Liver (tissue), 9 donors: Measurements from ENCODE around the gene UPK2. TPM values are rescaled to one million over a fixed set of nuclear protein-coding genes. Genes with fewer than 3 reads are reported as not detected.

Experiments
- DNase-seq: peaks from one replicate; pipeline ENCODE4 v3.0.0-alpha.2; 2017; ENCODE audit warnings: low spot score
- H3K27ac ChIP-seq, 2 donors: one replicate each; pipeline ENCODE4 v1.7.0; 2013; ENCODE audit warnings: inconsistent platforms in 2 of 2, low read length in 2 of 2, control low read depth in 1 of 2, low read depth in 1 of 2, mild to moderate bottlenecking in 1 of 2
- H3K27me3 ChIP-seq, 4 donors: one replicate each; pipeline versions ENCODE4 v1.6.1 to v1.7.0; 2013; ENCODE audit warnings: low read length in 3 of 4, inconsistent platforms in 1 of 4, mild to moderate bottlenecking in 1 of 4, moderate library complexity in 1 of 4; ENCODE audit not compliant: control insufficient read depth in 4 of 4, insufficient read depth in 4 of 4
- H3K36me3 ChIP-seq, 4 donors: one replicate each; pipeline versions ENCODE4 v1.6.1 to v1.7.0; 2013; ENCODE audit warnings: low read length in 3 of 4, mild to moderate bottlenecking in 3 of 4, low read depth in 1 of 4, moderate library complexity in 1 of 4; ENCODE audit not compliant: control insufficient read depth in 4 of 4, insufficient read depth in 3 of 4
- H3K4me1 ChIP-seq, 4 donors: one replicate each; pipeline versions ENCODE4 v1.6.1 to v1.7.0; 2013; ENCODE audit warnings: low read length in 3 of 4, mild to moderate bottlenecking in 3 of 4, moderate library complexity in 1 of 4; ENCODE audit not compliant: control insufficient read depth in 4 of 4, insufficient read depth in 4 of 4
- H3K4me3 ChIP-seq, 3 donors: one replicate each; pipeline versions ENCODE4 v1.6.1 to v1.7.0; 2013; ENCODE audit warnings: low read length in 3 of 3, control low read depth in 1 of 3, low read depth in 1 of 3, mild to moderate bottlenecking in 1 of 3
- H3K9ac ChIP-seq, 2 donors: one replicate each; pipeline ENCODE4 v1.7.0; 2013; ENCODE audit warnings: low read length in 2 of 2, mild to moderate bottlenecking in 2 of 2, moderate library complexity in 2 of 2, control low read depth in 1 of 2, low read depth in 1 of 2
- H3K9me3 ChIP-seq, 4 donors: one replicate each; pipeline versions ENCODE4 v1.6.1 to v1.7.0; 2013; ENCODE audit warnings: low read length in 3 of 4; ENCODE audit not compliant: control insufficient read depth in 4 of 4
- CTCF ChIP-seq: fragments of 150-350 bp; IDR thresholded peaks from 2 replicates; pipeline ENCODE4 v1.5.1; 2017; ENCODE audit warnings: improper control_type of control experiment, low read depth, low read length; ENCODE audit not compliant: missing input control
- FOXA1 ChIP-seq: IDR thresholded peaks from 2 replicates; pipeline ENCODE4 v1.6.1; 2016; ENCODE audit warnings: antibody characterized with exemption
- HNF4A ChIP-seq, 2 donors: conservative IDR thresholded peaks; 2 replicates each; pipeline ENCODE4 v1.6.1; 2016; ENCODE audit warnings: antibody characterized with exemption in 2 of 2, mild to moderate bottlenecking in 2 of 2
- JUND ChIP-seq, 2 donors: IDR thresholded peaks; 2 replicates each; pipeline ENCODE4 v1.6.1; 2016; ENCODE audit warnings: antibody characterized with exemption in 2 of 2
- REST ChIP-seq: IDR thresholded peaks from 2 replicates; pipeline ENCODE4 v1.6.1; 2016; ENCODE audit warnings: antibody characterized with exemption, mild to moderate bottlenecking
- RXRA ChIP-seq, 2 donors: IDR thresholded peaks; 2 replicates each; pipeline ENCODE4 v1.6.1; 2017 to 2018; ENCODE audit warnings: antibody characterized with exemption in 2 of 2, mild to moderate bottlenecking in 1 of 2
- WGBS: extraction: QIAGEN DNeasy Blood & Tissue Kit; methylation state at CpG from one replicate; pipeline ENCODE4 v1.1.7; 2013; 5-methylcytosine and 5-hydroxymethylcytosine counted together
- polyA plus RNA-seq, 2 donors: library from polyadenylated mRNA; stranded (reverse) in 1 of 2; unstranded in 1 of 2; fragments of 200-250 nt in 1 of 2; fragments of >200 nt in 1 of 2; fragmentation: Nextera tagmentation in 1 of 2; extraction: Ambion mirVana in 1 of 2; gene quantifications; one replicate each; pipeline versions ENCODE4 v1.2.1 to v1.2.3, GENCODE V29; 2013 to 2015
- total RNA-seq, 2 donors: library from RNA; depleted of rRNA; stranded (reverse); fragments of >200 nt; gene quantifications; one replicate each; pipeline ENCODE4 v1.2.3, GENCODE V29; 2014
- donor health status: healthy.
- donor health status: healthy.
- donor health status: healthy.
- donor health status: healthy.
- donor health status: healthy.

The UPK2 gene
- total and polyA plus RNA-seq, 4 donors, result not detected

- Histone ChIP-seq H3K4me3 (no peak overlapping the region), H3K4me1 (peaks cover 36 to 94% (median 65%) of the 10 kb centered on the region in 4 donors), H3K36me3 (no peaks in the 10 kb centered on the region), H3K9me3 (no peaks in the 10 kb centered on the region), H3K27me3 (no peaks in the 10 kb centered on the region), H3K27ac (peak overlapping the region; percentile 75 to 76), H3K9ac (no peak overlapping the region)
- no peak for DNase-seq
- peak in 1 of 2 donors; percentile 13 for TF ChIP-seq RXRA (IDR thresholded peaks at IDR 0.05)
- no peak for TF ChIP-seq HNF4A (conservative IDR thresholded peaks at IDR 0.05)
- 52% methylated on average over 15 of the region's 15 CpGs for WGBS
Measured at GRCh38 chr11:118914178-118914918, 41.8 kb upstream of the UPK2 start.

- no peaks in the 10 kb centered on the region for H3K36me3 ChIP-seq
- peak overlapping the region; percentile 76 to 94 for H3K27ac ChIP-seq
- peaks cover 34 to 94% (median 71%) of the 10 kb centered on the region in 4 donors for H3K4me1 ChIP-seq
- no peak for DNase-seq
- H3K9me3 ChIP-seq, result no peaks in the 10 kb centered on the region
- TF ChIP-seq FOXA1, result no peak
- no peak for TF ChIP-seq CTCF
- peak in 1 of 2 donors; percentile 1 for TF ChIP-seq RXRA (IDR thresholded peaks at IDR 0.05)
- no peaks in the 10 kb centered on the region for H3K27me3 ChIP-seq
- no peak overlapping the region for H3K9ac ChIP-seq
- H3K4me3 ChIP-seq, result no peak overlapping the region
- 85% methylated on average over 4 of the region's 4 CpGs for WGBS
Measured at GRCh38 chr11:118914987-118915386, 41.1 kb upstream of the UPK2 start.

DNA sequence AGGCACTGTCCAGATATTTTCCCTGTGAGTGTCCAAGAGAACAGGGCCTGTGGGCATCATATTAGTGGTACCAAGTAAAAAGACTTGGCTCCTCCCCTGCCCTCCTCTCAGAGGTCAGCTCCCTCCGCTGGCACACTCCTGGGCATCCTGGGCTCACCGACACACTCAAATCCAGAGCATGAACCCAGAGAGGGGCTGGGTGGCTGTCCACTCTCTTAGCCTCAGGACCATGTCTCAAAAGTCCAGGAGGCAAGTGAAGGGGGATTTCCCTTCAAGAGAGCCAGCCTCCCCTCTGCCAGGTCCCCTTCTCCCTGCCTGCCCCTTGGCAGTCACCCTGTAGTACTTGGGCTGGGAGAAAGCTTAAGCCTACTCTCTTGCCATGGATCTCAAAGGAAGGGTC is 40.7 kb upstream of the UPK2 start:
- Histone ChIP-seq H3K9me3 (no peaks in the 10 kb centered on the region), H3K27me3 (no peaks in the 10 kb centered on the region), H3K4me1 (peaks cover 37 to 95% (median 75%) of the 10 kb centered on the region in 4 donors), H3K4me3 (no peak overlapping the region), H3K9ac (no peak overlapping the region), H3K27ac (peak overlapping the region; percentile 28 to 94), H3K36me3 (no peaks in the 10 kb centered on the region)
- WGBS, result 85% methylated on average over 2 of the region's 2 CpGs
- no peak for TF ChIP-seq CTCF
- no peak for TF ChIP-seq JUND (IDR thresholded peaks at IDR 0.05)
- TF ChIP-seq REST, result no peak
- DNase-seq, result no peak
